ENCODE results near the gene BEND6.

The BEND6 gene

GRCh38 chr6:56959094-56959493 is 4.2 kb downstream of the BEND6 start:
- no peaks in the 10 kb centered on the region for H3K27me3 ChIP-seq (replicated peaks; ENCODE audit: control insufficient read depth, insufficient read depth, low read length)
- no peak for DNase-seq (ENCODE audit: extremely low read depth, insufficient read length)
- no peak overlapping the region for H3K4me3 ChIP-seq (replicated peaks; ENCODE audit: low read depth, low read length)
- TF ChIP-seq CTCF (IDR thresholded peaks at IDR 0.05; ENCODE audit: insufficient read depth, low read length, poor library complexity, severe bottlenecking), result no peak
- no peaks in the 10 kb centered on the region for H3K36me3 ChIP-seq (ENCODE audit: control insufficient read depth, insufficient read depth, low read length)

- Histone ChIP-seq H3K4me3 (replicated peaks; ENCODE audit: low read depth, low read length) (no peak overlapping the region), H3K36me3 (ENCODE audit: control insufficient read depth, insufficient read depth, low read length) (no peaks in the 10 kb centered on the region), H3K27me3 (replicated peaks; ENCODE audit: control insufficient read depth, insufficient read depth, low read length) (no peaks in the 10 kb centered on the region)
- DNase-seq (ENCODE audit: extremely low read depth, insufficient read length), result no peak
- no peak for TF ChIP-seq CTCF (IDR thresholded peaks at IDR 0.05; ENCODE audit: insufficient read depth, low read length, poor library complexity, severe bottlenecking)
Observed at GRCh38 chr6:56959938-56960337, 5.0 kb downstream of the BEND6 start.

- Histone ChIP-seq H3K36me3 (ENCODE audit: control insufficient read depth, insufficient read depth, low read length) (no peaks in the 10 kb centered on the region), H3K4me3 (replicated peaks; ENCODE audit: low read depth, low read length) (no peak overlapping the region), H3K27me3 (replicated peaks; ENCODE audit: control insufficient read depth, insufficient read depth, low read length) (no peaks in the 10 kb centered on the region)
- no peak for TF ChIP-seq CTCF (IDR thresholded peaks at IDR 0.05; ENCODE audit: insufficient read depth, low read length, poor library complexity, severe bottlenecking)
- no peak for DNase-seq (ENCODE audit: extremely low read depth, insufficient read length)
Observed at GRCh38 chr6:56961151-56961550, 6.2 kb downstream of the BEND6 start.

GRCh38 chr6:56962441-56962840 is 7.5 kb downstream of the BEND6 start:
- H3K27me3 ChIP-seq (replicated peaks; ENCODE audit: control insufficient read depth, insufficient read depth, low read length), result no peaks in the 10 kb centered on the region
- H3K36me3 ChIP-seq (ENCODE audit: control insufficient read depth, insufficient read depth, low read length), result no peaks in the 10 kb centered on the region
- no peak for TF ChIP-seq CTCF (IDR thresholded peaks at IDR 0.05; ENCODE audit: insufficient read depth, low read length, poor library complexity, severe bottlenecking)
- DNase-seq (ENCODE audit: extremely low read depth, insufficient read length), result no peak
- H3K4me3 ChIP-seq (replicated peaks; ENCODE audit: low read depth, low read length), result no peak overlapping the region

GRCh38 chr6:56963043-56963442 is 8.1 kb downstream of the BEND6 start:
- H3K4me3 ChIP-seq (replicated peaks; ENCODE audit: low read depth, low read length), result no peak overlapping the region
- no peaks in the 10 kb centered on the region for H3K36me3 ChIP-seq (ENCODE audit: control insufficient read depth, insufficient read depth, low read length)
- DNase-seq (ENCODE audit: extremely low read depth, insufficient read length), result no peak
- TF ChIP-seq CTCF (IDR thresholded peaks at IDR 0.05; ENCODE audit: insufficient read depth, low read length, poor library complexity, severe bottlenecking), result no peak
- H3K27me3 ChIP-seq (replicated peaks; ENCODE audit: control insufficient read depth, insufficient read depth, low read length), result no peaks in the 10 kb centered on the region

- no peak for TF ChIP-seq CTCF (IDR thresholded peaks at IDR 0.05; ENCODE audit: insufficient read depth, low read length, poor library complexity, severe bottlenecking)
Observed at GRCh38 chr6:56963793-56964192, 8.9 kb downstream of the BEND6 start.

More at GRCh38 chr6:56963793-56964192, 8.9 kb downstream of the BEND6 start:
- H3K36me3 ChIP-seq (ENCODE audit: control insufficient read depth, insufficient read depth, low read length), result no peaks in the 10 kb centered on the region
- DNase-seq (ENCODE audit: extremely low read depth, insufficient read length), result no peak
- H3K27me3 ChIP-seq (replicated peaks; ENCODE audit: control insufficient read depth, insufficient read depth, low read length), result no peaks in the 10 kb centered on the region
- no peak overlapping the region for H3K4me3 ChIP-seq (replicated peaks; ENCODE audit: low read depth, low read length)

Data from GM06990 (cell line).